IMR-90 (cell line): ENCODE results near the gene SLC22A5. TPM values are rescaled to one million over a fixed set of nuclear protein-coding genes. Genes with fewer than 3 reads are reported as not detected.

ENCODE experiments used
- ATAC-seq: fragments of 200-7000 bp; cut with Tn5 transposase; 2 replicates; pipeline ENCODE4 v1.9.1; 2020; ENCODE audit warnings: low read depth, mild to moderate bottlenecking, moderate library complexity
- BruUV-seq: library from RNA; stranded (reverse); fragments of 400-500 nt; replicated peaks from 2 replicates; lab custom pipeline; 2021; lab: Mats Ljungman, UMichigan
- CTCF ChIA-PET: fragments of 300-600 bp; formaldehyde crosslinking; extraction: SDS; loops from one replicate; lab custom pipeline; 2021; ENCODE audit warnings: antibody characterized with exemption; lab: Yijun Ruan, JAX
- POLR2A ChIA-PET: fragments of 300-600 bp; sonication (Branson Sonifier 250); formaldehyde crosslinking; loops from one replicate; lab custom pipeline; 2022; ENCODE audit warnings: antibody characterized with exemption; ENCODE audit not compliant: unreplicated experiment; lab: Charles Lee
- DNase-seq: peaks from one replicate; pipeline ENCODE4 v3.0.0; 2013
- H2AFZ ChIP-seq: replicated peaks from 2 replicates; pipeline ENCODE3; 2013; ENCODE audit warnings: low read length, mild to moderate bottlenecking; ENCODE audit not compliant: poor library complexity
- H2AK5ac ChIP-seq: 2 replicates; pipeline ENCODE4 v1.6.1; 2013; ENCODE audit warnings: low read depth, low read length, inconsistent platforms
- H2AK9ac ChIP-seq: replicated peaks from 2 replicates; pipeline ENCODE3; 2013; ENCODE audit warnings: mild to moderate bottlenecking, low read depth, low read length, moderate library complexity; ENCODE audit not compliant: poor library complexity
- H2BK120ac ChIP-seq: 2 replicates; pipeline ENCODE4 v1.6.1; 2013; ENCODE audit warnings: low read depth, low read length, inconsistent platforms
- H2BK15ac ChIP-seq: 3 replicates; pipeline ENCODE4 v1.6.1; 2013; ENCODE audit warnings: low read depth, low read length, inconsistent platforms
- H2BK20ac ChIP-seq: 2 replicates; pipeline ENCODE4 v1.6.1; 2013; ENCODE audit warnings: low read depth, mild to moderate bottlenecking, inconsistent platforms, low read length, moderate library complexity
- H2BK5ac ChIP-seq: 2 replicates; pipeline ENCODE4 v1.6.1; 2013; ENCODE audit warnings: mild to moderate bottlenecking, low read depth, low read length, inconsistent platforms; ENCODE audit not compliant: poor library complexity, severe bottlenecking
- H3K14ac ChIP-seq: replicated peaks from 2 replicates; pipeline ENCODE4 v1.6.1; 2013; ENCODE audit warnings: low read depth, low read length, inconsistent platforms
- H3K18ac ChIP-seq: 2 replicates; pipeline ENCODE4 v1.6.1; 2013; ENCODE audit warnings: low read depth, low read length, control low read depth
- H3K23ac ChIP-seq: 2 replicates; pipeline ENCODE4 v1.6.1; 2013; ENCODE audit warnings: low read depth, low read length, inconsistent platforms
- H3K27ac ChIP-seq: 2 replicates; pipeline ENCODE4 v1.5.1; 2013; ENCODE audit warnings: mild to moderate bottlenecking, control low read depth, low read length; ENCODE audit not compliant: insufficient read depth
- H3K27me3 ChIP-seq: 2 replicates; pipeline ENCODE4 v1.6.1; 2013; ENCODE audit warnings: low read length; ENCODE audit not compliant: control insufficient read depth, insufficient read depth
- H3K36me3 ChIP-seq: 2 replicates; pipeline ENCODE4 v1.6.1; 2013; ENCODE audit warnings: low read length, mixed read lengths; ENCODE audit not compliant: control insufficient read depth, insufficient read depth
- H3K4ac ChIP-seq: 2 replicates; pipeline ENCODE4 v1.6.1; 2013; ENCODE audit warnings: low read depth, low read length, inconsistent platforms
- H3K4me1 ChIP-seq: 2 replicates; pipeline ENCODE4 v1.6.1; 2013; ENCODE audit warnings: low read length, mixed read lengths; ENCODE audit not compliant: control insufficient read depth, insufficient read depth
- H3K4me2 ChIP-seq: 2 replicates; pipeline ENCODE4 v1.6.1; 2013; ENCODE audit warnings: low read depth, mild to moderate bottlenecking, control low read depth, low read length, moderate library complexity
- H3K4me3 ChIP-seq: 2 replicates; pipeline ENCODE4 v1.5.1; 2013; ENCODE audit warnings: low read depth, mild to moderate bottlenecking, control low read depth, low read length, moderate library complexity; ENCODE audit not compliant: insufficient read depth
- H3K56ac ChIP-seq: 2 replicates; pipeline ENCODE4 v1.6.1; 2013; ENCODE audit warnings: low read length, inconsistent platforms; ENCODE audit not compliant: insufficient read depth; ENCODE audit errors: extremely low read depth
- H3K79me1 ChIP-seq, 2 experiments: 2 replicates each; pipeline ENCODE4 v1.6.1; 2013; ENCODE audit warnings: low read length in 2 of 2, inconsistent platforms in 1 of 2, low read depth in 1 of 2
- H3K9ac ChIP-seq: 2 replicates; pipeline ENCODE4 v1.6.1; 2013; ENCODE audit warnings: low read depth, low read length, control low read depth
- H3K9me1 ChIP-seq: 2 replicates; pipeline ENCODE4 v1.6.1; 2013; ENCODE audit warnings: low read length, inconsistent platforms; ENCODE audit not compliant: insufficient read depth
- H3K9me3 ChIP-seq: 2 replicates; pipeline ENCODE4 v1.6.1; 2013; ENCODE audit warnings: low read length; ENCODE audit not compliant: control insufficient read depth, insufficient read depth
- H4K20me1 ChIP-seq: 2 replicates; pipeline ENCODE4 v1.6.1; 2013; ENCODE audit warnings: low read length, inconsistent platforms; ENCODE audit not compliant: insufficient read depth
- H4K5ac ChIP-seq: 2 replicates; pipeline ENCODE4 v1.6.1; 2013; ENCODE audit warnings: mild to moderate bottlenecking, low read depth, low read length, control low read depth
- H4K8ac ChIP-seq, 2 experiments: 2 replicates each; pipeline ENCODE4 v1.6.1; 2013; ENCODE audit warnings: low read depth in 2 of 2, low read length in 2 of 2, control low read depth in 1 of 2, inconsistent platforms in 1 of 2
- H4K91ac ChIP-seq: 2 replicates; pipeline ENCODE4 v1.6.1; 2013; ENCODE audit warnings: low read depth, low read length, inconsistent platforms; ENCODE audit not compliant: insufficient read depth
- CHD1 ChIP-seq: IDR thresholded peaks from 2 replicates; pipeline ENCODE4 v1.6.1; 2012; ENCODE audit warnings: low read depth, low read length, improper control_type of control experiment
- FOS ChIP-seq: fragments of 150-350 bp; IDR thresholded peaks from 2 replicates; pipeline ENCODE4 v1.6.1; 2016; ENCODE audit warnings: low read depth, low read length
- MAFK ChIP-seq: IDR thresholded peaks from 2 replicates; pipeline ENCODE4 v1.6.1; 2012; ENCODE audit warnings: low read depth, low read length, improper control_type of control experiment
- MAZ ChIP-seq: IDR thresholded peaks from 2 replicates; pipeline ENCODE4 v1.6.1; 2012; ENCODE audit warnings: low read depth, mild to moderate bottlenecking, low read length, improper control_type of control experiment, moderate library complexity, borderline replicate concordance
- MXI1 ChIP-seq: IDR thresholded peaks from 2 replicates; pipeline ENCODE4 v1.6.1; 2012; ENCODE audit warnings: low read depth, mild to moderate bottlenecking, low read length, moderate library complexity, borderline replicate concordance
- NFE2L2 ChIP-seq: fragments of 150-350 bp; IDR thresholded peaks from 2 replicates; pipeline ENCODE4 v1.6.1; 2016; ENCODE audit warnings: low read depth, mild to moderate bottlenecking, low read length
- POLR2A ChIP-seq: IDR thresholded peaks from 2 replicates; pipeline ENCODE4 v1.6.1; 2012; ENCODE audit warnings: mild to moderate bottlenecking, low read depth, low read length
- RAD21 ChIP-seq: IDR thresholded peaks from 2 replicates; pipeline ENCODE4 v1.6.1; 2012; ENCODE audit warnings: low read length, improper control_type of control experiment
- RCOR1 ChIP-seq: IDR thresholded peaks from 2 replicates; pipeline ENCODE4 v1.6.1; 2012; ENCODE audit warnings: mild to moderate bottlenecking, low read length, improper control_type of control experiment; ENCODE audit not compliant: insufficient replicate concordance
- RFX5 ChIP-seq: IDR thresholded peaks from 2 replicates; pipeline ENCODE4 v1.8.0; 2012; ENCODE audit warnings: low read depth, mild to moderate bottlenecking, low read length, moderate library complexity
- SMC3 ChIP-seq: fragments of 150-350 bp; IDR thresholded peaks from 2 replicates; pipeline ENCODE4 v1.6.1; 2016; ENCODE audit warnings: low read depth, mild to moderate bottlenecking, antibody characterized with exemption, low read length, moderate library complexity
- USF2 ChIP-seq: fragments of 150-350 bp; IDR thresholded peaks from 2 replicates; pipeline ENCODE4 v1.6.1; 2017; ENCODE audit warnings: mild to moderate bottlenecking, antibody characterized with exemption, low read length, low read depth
- WGBS, 2 experiments: methylation state at CpG; one replicate each; pipeline versions ENCODE4 v1.1.5 to v1.1.7; 2013; ENCODE audit warnings: missing lambda C conversion rate in 2 of 2; ENCODE audit not compliant: insufficient read length in 1 of 2; ENCODE audit errors: extremely low coverage in 2 of 2; 5-methylcytosine and 5-hydroxymethylcytosine counted together
- dilution Hi-C: fragments of 300-500 bp; cut with HindIII; formaldehyde crosslinking; loops from one replicate; pipeline ENCODE4 v1.14.3; 2018; ENCODE audit warnings: low sequenced_read_pairs; ENCODE audit not compliant: unreplicated experiment
- in situ Hi-C: fragments of 300-500 bp; cut with MboI; formaldehyde crosslinking; loops from 3 replicates; pipeline ENCODE4 v1.14.3; 2019; ENCODE audit warnings: low sequenced_read_pairs, inconsistent platforms, mixed read lengths
- intact Hi-C: fragments of 100-400 bp; cut with micrococcal nuclease; formaldehyde crosslinking; loops from 2 replicates; pipeline ENCODE4 v1.10.0; 2022
- polyA plus RNA-seq, 3 experiments: library from polyadenylated mRNA; depleted of rRNA; stranded (reverse); fragments of >200 nt; gene quantifications; 2 replicates each; pipeline ENCODE4 v1.2.3, GENCODE V29; 2012; ENCODE audit warnings: low replicate concordance in 1 of 3
- total RNA-seq: library from RNA; depleted of rRNA; stranded (reverse); fragments of >200 nt; gene quantifications from 2 replicates; pipeline ENCODE4 v1.2.3, GENCODE V29; 2012
- TF ChIP-seq, protein P1 (sequence below): fragments of 150-350 bp; IDR thresholded peaks from 2 replicates; pipeline ENCODE4 v1.6.1; 2016; ENCODE audit warnings: low read depth, mild to moderate bottlenecking, low read length, moderate library complexity, borderline replicate concordance

The SLC22A5 gene
- total and polyA plus RNA-seq, 2 of the 4 experiments (the other 2 are of a cell fraction) = 6.1 to 7.1 TPM

- intact Hi-C loops = loop anchor here (1.0 to 5.0 kb wide), 4 partner anchors 33 to 82 kb away; partner anchors contain the start of gene IRF1
- Histone ChIP-seq H3K4me3 (no peak overlapping the region), H3K36me3 (peaks cover 2% of the 10 kb centered on the region; the same call in 1 of the 2 replicates), H2BK20ac (peak overlapping the region; percentile 82; the same call in 1 of the 2 replicates), H4K8ac (peak overlapping the region; percentile 15 to 81; a peak in 2 of 4 replicates), H3K9ac (no peak overlapping the region), H3K4me2 (peak overlapping the region; percentile 51; the same call in 1 of the 2 replicates), H3K79me1 (peaks cover 13 to 72% of the 10 kb centered on the region in 2 experiments; a peak in 2 of 4 replicates), H3K9me1 (peaks cover 21% of the 10 kb centered on the region), H4K91ac (peak overlapping the region; percentile 79), H2AFZ (peak overlapping the region; percentile 82), H3K9me3 (no peaks in the 10 kb centered on the region), H4K5ac (peak overlapping the region; percentile 85), H2BK120ac (peak overlapping the region; percentile 83), H3K4ac (peak overlapping the region; percentile 89), H2BK5ac (peak overlapping the region; percentile 31), H2AK5ac (peak overlapping the region; percentile 85), H2AK9ac (peak overlapping the region; percentile 75), H3K4me1 (peaks cover 26% of the 10 kb centered on the region), H4K20me1 (no peaks in the 10 kb centered on the region), H3K27ac (peak overlapping the region; percentile 31; the same call in 1 of the 2 replicates), H3K56ac (no peak overlapping the region; the same call in 1 of the 2 replicates), H3K18ac (peak overlapping the region; percentile 56), H2BK15ac (peak overlapping the region; percentile 50; the same call in 1 of the 3 replicates), H3K14ac (peak overlapping the region; percentile 76), H3K27me3 (no peaks in the 10 kb centered on the region), H3K23ac (peak overlapping the region; percentile 71; the same call in 1 of the 2 replicates)
- WGBS, 2 experiments = 0% methylated on average over 2 of the region's 12 CpGs; no CpG with 5 or more reads in 1 of the 2 experiments
- dilution Hi-C loops = no loop called here
- in situ Hi-C loops = loop anchor here (5.0 kb wide), 1 partner anchor 53 kb away; no protein-coding TSS in a partner anchor
- no TSS peak for BruUV-seq
- ChIA-PET CTCF (interaction anchor here (0.6 to 0.8 kb wide), 2 partner anchors 71 to 81 kb away, joined by 3 read pairs; partner anchors contain the start of gene IRF1), POLR2A (interaction anchor here (0.9 kb wide), 1 partner anchor 76 kb away, joined by 3 read pairs; no protein-coding TSS in a partner anchor)
- DNase-seq (peak; percentile 72), ATAC-seq (peak; percentile 85)
- TF ChIP-seq RAD21 (peak; percentile 91), MXI1 (no peak), MAFK (peak; percentile 67), NFE2L2 (no peak), RFX5 (no peak), CHD1 (no peak), SMC3 (peak; percentile 91), MAZ (peak; percentile 84; the same call in 1 of the 2 replicates), FOS (no peak), RCOR1 (no peak), USF2 (no peak), POLR2A (0 out of 2 replicates have a peak, but pooled peaks have one; percentile 30)
- TF ChIP-seq, protein P1, sequence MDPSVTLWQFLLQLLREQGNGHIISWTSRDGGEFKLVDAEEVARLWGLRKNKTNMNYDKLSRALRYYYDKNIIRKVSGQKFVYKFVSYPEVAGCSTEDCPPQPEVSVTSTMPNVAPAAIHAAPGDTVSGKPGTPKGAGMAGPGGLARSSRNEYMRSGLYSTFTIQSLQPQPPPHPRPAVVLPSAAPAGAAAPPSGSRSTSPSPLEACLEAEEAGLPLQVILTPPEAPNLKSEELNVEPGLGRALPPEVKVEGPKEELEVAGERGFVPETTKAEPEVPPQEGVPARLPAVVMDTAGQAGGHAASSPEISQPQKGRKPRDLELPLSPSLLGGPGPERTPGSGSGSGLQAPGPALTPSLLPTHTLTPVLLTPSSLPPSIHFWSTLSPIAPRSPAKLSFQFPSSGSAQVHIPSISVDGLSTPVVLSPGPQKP = no peak
Observed at GRCh38 chr5:132419502-132420468, 50.3 kb downstream of the SLC22A5 start.
